ENCODE results near the gene FTCD. TPM values are rescaled to one million over a fixed set of nuclear protein-coding genes. Genes with fewer than 3 reads are reported as not detected.

FTCD gene, protein sequence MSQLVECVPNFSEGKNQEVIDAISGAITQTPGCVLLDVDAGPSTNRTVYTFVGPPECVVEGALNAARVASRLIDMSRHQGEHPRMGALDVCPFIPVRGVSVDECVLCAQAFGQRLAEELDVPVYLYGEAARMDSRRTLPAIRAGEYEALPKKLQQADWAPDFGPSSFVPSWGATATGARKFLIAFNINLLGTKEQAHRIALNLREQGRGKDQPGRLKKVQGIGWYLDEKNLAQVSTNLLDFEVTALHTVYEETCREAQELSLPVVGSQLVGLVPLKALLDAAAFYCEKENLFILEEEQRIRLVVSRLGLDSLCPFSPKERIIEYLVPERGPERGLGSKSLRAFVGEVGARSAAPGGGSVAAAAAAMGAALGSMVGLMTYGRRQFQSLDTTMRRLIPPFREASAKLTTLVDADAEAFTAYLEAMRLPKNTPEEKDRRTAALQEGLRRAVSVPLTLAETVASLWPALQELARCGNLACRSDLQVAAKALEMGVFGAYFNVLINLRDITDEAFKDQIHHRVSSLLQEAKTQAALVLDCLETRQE
- 0.08 TPM in 1 of 2 replicates, not detected in the other for total RNA-seq (ENCODE audit: low replicate concordance)

DNA sequence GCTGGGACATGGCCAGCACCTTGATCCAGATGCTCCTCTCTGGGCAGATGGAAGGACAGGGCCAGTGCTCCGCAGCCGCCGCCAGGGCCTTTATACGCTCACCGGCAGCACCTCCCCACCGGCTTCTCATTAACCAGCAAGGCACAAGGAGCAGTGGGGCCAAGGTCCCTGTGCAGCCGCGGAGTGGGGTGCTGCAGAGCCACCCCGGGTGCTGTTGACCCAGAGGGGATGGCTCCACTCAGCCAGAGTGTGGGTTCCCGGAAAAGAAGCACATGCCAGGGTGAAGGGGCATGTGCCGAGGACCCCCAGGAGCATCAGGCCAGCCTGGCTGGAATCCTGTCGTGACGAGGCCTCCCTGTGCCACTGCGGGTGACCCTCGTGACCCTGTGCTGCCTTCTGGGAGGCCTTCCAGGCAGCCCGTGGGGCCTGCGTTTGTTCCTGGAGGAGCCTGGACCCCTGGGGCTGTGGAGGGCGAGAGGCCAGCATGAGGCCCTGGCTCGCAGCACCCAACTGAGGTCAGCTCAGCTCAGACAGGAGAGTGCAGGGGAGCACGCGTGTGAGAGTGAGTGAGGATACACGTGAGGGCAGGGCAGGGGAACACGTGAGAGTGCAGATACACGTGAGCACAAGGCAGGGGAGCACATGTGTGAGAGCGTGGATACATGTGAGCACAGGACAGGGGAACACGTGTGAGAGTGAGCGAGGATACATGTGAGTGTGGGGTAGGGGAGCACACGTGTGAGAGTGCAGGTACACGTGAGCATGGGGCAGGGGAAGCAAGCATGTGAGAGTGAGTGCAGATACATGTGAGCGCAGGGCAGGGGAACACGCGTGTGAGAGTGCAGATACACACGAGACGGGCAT, at the start of gene FTCD:
FTCD (minus strand) TSS at position 66 of the 864 bp plus-strand sequence; CDS start at position 10, 56 bp downstream.

DNA sequence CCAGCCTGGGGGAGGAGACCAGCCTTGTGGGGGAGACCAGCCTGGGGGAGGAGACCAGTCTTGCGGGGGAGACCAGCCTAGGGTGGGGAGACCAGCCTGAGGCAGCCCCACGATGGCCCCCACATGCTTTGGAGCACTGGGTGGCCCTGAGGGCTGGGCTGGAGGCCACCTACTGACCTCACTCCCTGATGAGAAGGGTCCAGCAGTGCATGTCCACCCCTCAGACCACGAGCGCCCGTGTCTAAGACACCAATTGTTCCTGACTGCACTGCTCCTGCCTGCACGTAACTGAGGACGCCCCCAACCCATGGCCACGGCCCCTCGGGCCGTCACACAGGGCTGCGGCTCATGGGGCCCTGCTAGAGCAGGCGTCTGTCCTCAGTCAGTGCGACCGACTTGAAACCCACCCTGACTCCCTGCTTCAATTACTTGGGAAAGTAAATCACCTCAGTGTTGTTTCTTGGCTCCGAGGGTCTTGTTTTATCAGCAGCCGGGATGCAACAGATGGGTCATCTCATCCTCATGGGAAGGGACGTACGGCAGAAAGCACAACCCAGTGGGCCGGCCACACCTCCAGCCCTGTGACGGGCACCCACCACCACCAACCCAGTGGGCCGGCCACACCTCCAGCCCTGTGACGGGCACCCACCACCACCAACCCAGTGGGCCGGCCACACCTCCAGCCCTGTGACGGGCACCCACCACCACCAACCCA, 28.7 kb upstream of the FTCD start, which contains the start of gene SPATC1L:
SPATC1L (minus strand) TSS at position 550 of the 715 bp plus-strand sequence. CDS start 1,643 bp downstream, outside the sequence.

DNA sequence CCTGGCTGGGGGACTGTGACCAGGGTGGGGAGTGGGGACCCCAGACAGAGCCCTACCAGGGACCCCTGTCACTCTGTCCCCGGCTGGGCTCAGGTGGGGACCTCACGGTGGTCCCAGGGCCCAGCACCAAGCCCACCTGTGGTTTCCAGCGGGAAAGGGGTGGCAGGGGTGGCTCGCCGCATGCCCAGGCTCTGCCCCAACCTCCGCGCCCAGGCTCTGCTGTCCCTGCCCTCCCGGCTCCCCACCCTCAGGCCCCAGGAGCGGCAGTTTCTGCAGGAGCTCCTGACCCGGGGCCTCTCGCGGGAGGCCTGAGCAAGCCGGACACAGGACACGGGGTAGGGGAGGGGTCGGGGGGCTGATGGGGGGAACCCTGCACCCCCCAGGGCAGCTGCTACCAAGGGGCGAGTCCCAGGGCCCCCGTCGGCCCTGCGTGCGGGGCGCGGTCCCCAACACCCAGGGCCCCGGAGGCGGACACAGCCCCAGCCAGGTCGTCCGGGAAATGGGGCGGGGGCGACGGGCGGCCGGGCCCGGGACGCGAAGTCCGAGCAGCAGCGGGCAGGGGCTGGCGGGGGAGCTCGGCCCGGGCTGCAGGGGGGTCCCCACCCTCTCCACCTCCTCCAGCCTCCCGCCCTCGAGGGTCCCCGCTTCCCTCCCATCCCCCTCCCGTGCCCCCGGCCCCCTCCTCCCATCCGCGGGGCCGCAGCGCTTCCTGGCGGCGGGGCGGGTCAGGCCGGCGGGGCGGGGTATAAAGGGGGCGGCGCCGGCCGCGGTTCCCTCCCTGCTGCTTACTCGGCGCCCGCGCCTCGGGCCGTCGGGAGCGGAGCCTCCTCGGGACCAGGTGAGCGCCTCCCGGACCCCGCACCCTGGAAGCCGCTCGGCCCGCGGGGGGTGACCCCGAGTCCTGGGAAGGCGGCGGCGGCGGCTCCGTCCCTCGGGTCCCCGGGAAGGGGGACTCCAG, 57.8 kb downstream of the FTCD start, which contains the start of gene COL6A2:
COL6A2 (plus strand) TSS at position 777 of the 958 bp plus-strand sequence.

Other genes with a start within 250 kb of the FTCD start
- 242 and 2,348 TPM in 2 replicates for gene COL6A1, start 173.8 kb downstream of the FTCD start, total RNA-seq (ENCODE audit: low replicate concordance)
- gene COL6A2, start 57.5 kb downstream of the FTCD start, total RNA-seq (ENCODE audit: low replicate concordance) = 474 and 2,898 TPM in 2 replicates
- gene SPATC1L, start 28.9 kb upstream of the FTCD start, total RNA-seq (ENCODE audit: low replicate concordance) = 1.4 and 5.8 TPM in 2 replicates
- 75.1 and 80.9 TPM in 2 replicates for gene LSS, start 73.2 kb upstream of the FTCD start, total RNA-seq (ENCODE audit: low replicate concordance)
- gene MCM3AP, start 130.0 kb upstream of the FTCD start, total RNA-seq (ENCODE audit: low replicate concordance) = 44.2 and 54.5 TPM in 2 replicates
- gene YBEY, start 130.8 kb upstream of the FTCD start, total RNA-seq (ENCODE audit: low replicate concordance) = 10.8 and 16.5 TPM in 2 replicates
- gene C21orf58, start 168.3 kb upstream of the FTCD start, total RNA-seq (ENCODE audit: low replicate concordance) = 0.47 and 2.6 TPM in 2 replicates
- 10.2 and 14.1 TPM in 2 replicates for gene PCNT, start 168.6 kb upstream of the FTCD start, total RNA-seq (ENCODE audit: low replicate concordance)

All from smooth muscle cell of the coronary artery (primary cell).